Measurements from ENCODE around the gene FNDC10. TPM values are rescaled to one million over a fixed set of nuclear protein-coding genes. Genes with fewer than 3 reads are reported as not detected.

The FNDC10 gene
- total and polyA plus RNA-seq, 2 donors from 2014 or later: 2.6 to 18.2 TPM

- no peaks in the 10 kb centered on the region for H3K36me3 ChIP-seq (ENCODE audit: control insufficient read depth in 2 of 3, insufficient read depth in 3 of 3, low read length in 3 of 3)
- TF ChIP-seq CTCF (IDR thresholded peaks at IDR 0.05; ENCODE audit: borderline replicate concordance, extremely low read depth, insufficient read depth): no peak
- H3K27me3 ChIP-seq (ENCODE audit: control insufficient read depth, insufficient read depth, low read length): no peaks in the 10 kb centered on the region
- no peak overlapping the region for H3K27ac ChIP-seq (ENCODE audit: low read depth in 2 of 2, low read length in 2 of 2)
- intact Hi-C loops (cut with DNase I): no loop called here
- DNase-seq: no peak
- H3K9ac ChIP-seq (ENCODE audit: low read length in 3 of 3): no peak overlapping the region
- H3K4me3 ChIP-seq (ENCODE audit: low read length in 3 of 3): no peak overlapping the region
- H3K4me1 ChIP-seq (ENCODE audit: control insufficient read depth in 2 of 3, insufficient read depth in 2 of 3, low read depth in 1 of 3, low read length in 3 of 3): no peaks in the 10 kb centered on the region
- no peak for FAIRE-seq
- H3K9me3 ChIP-seq (ENCODE audit: control insufficient read depth in 2 of 3, insufficient read depth in 1 of 3, low read length in 3 of 3): no peaks in the 10 kb centered on the region
Measured at GRCh38 chr1:1552263-1552639, 47.7 kb downstream of the FNDC10 start.

GRCh38 chr1:1551524-1552262, 48.2 kb downstream of the FNDC10 start:
- Histone ChIP-seq H3K9ac (ENCODE audit: low read length in 3 of 3) (no peak overlapping the region), H3K27me3 (ENCODE audit: control insufficient read depth, insufficient read depth, low read length) (no peaks in the 10 kb centered on the region), H3K36me3 (ENCODE audit: control insufficient read depth in 2 of 3, insufficient read depth in 3 of 3, low read length in 3 of 3) (no peaks in the 10 kb centered on the region), H3K27ac (ENCODE audit: low read depth in 2 of 2, low read length in 2 of 2) (no peak overlapping the region), H3K9me3 (ENCODE audit: control insufficient read depth in 2 of 3, insufficient read depth in 1 of 3, low read length in 3 of 3) (no peaks in the 10 kb centered on the region), H3K4me3 (ENCODE audit: low read length in 3 of 3) (no peak overlapping the region), H3K4me1 (ENCODE audit: control insufficient read depth in 2 of 3, insufficient read depth in 2 of 3, low read depth in 1 of 3, low read length in 3 of 3) (no peaks in the 10 kb centered on the region)
- no peak for DNase-seq
- FAIRE-seq: no peak
- intact Hi-C loops (cut with DNase I): no loop called here
- TF ChIP-seq CTCF (IDR thresholded peaks at IDR 0.05; ENCODE audit: borderline replicate concordance, extremely low read depth, insufficient read depth): no peak

- Histone ChIP-seq H3K9ac (ENCODE audit: low read length in 3 of 3) (no peak overlapping the region), H3K4me1 (ENCODE audit: control insufficient read depth in 2 of 3, insufficient read depth in 2 of 3, low read depth in 1 of 3, low read length in 3 of 3) (no peaks in the 10 kb centered on the region), H3K36me3 (ENCODE audit: control insufficient read depth in 2 of 3, insufficient read depth in 3 of 3, low read length in 3 of 3) (no peaks in the 10 kb centered on the region), H3K4me3 (ENCODE audit: low read length in 3 of 3) (no peak overlapping the region), H3K27ac (ENCODE audit: low read depth in 2 of 2, low read length in 2 of 2) (no peak overlapping the region), H3K9me3 (ENCODE audit: control insufficient read depth in 2 of 3, insufficient read depth in 1 of 3, low read length in 3 of 3) (no peaks in the 10 kb centered on the region), H3K27me3 (ENCODE audit: control insufficient read depth, insufficient read depth, low read length) (no peaks in the 10 kb centered on the region)
- TF ChIP-seq CTCF (IDR thresholded peaks at IDR 0.05; ENCODE audit: borderline replicate concordance, extremely low read depth, insufficient read depth): no peak
- peak in 2 of 5 donors; percentile 32 to 47 for DNase-seq
- intact Hi-C loops (cut with DNase I): no loop called here
- FAIRE-seq: no peak
Measured at GRCh38 chr1:1550591-1551432, 49.1 kb downstream of the FNDC10 start.
